Mesenchymal stem cell (in vitro differentiated cells and primary cell): ENCODE data around the gene TNNI2.

Experiments used
- DNase-seq: peaks from one replicate; pipeline ENCODE4 v3.0.0-alpha.2; 2013
- H2AFZ ChIP-seq: one replicate; pipeline ENCODE4 v1.6.1; 2013; ENCODE audit warnings: low read depth, mild to moderate bottlenecking, control low read depth, inconsistent platforms, low read length, moderate library complexity
- H2AK5ac ChIP-seq: 2 replicates; pipeline ENCODE4 v1.6.1; 2013; ENCODE audit warnings: low read length, moderate library complexity, mild to moderate bottlenecking, inconsistent platforms; ENCODE audit not compliant: severe bottlenecking
- H2BK120ac ChIP-seq: one replicate; pipeline ENCODE4 v1.6.1; 2013; ENCODE audit warnings: low read depth, mild to moderate bottlenecking, inconsistent platforms, low read length, moderate library complexity
- H2BK12ac ChIP-seq, 2 experiments: one replicate each; pipeline ENCODE4 v1.6.1; 2013; ENCODE audit warnings: inconsistent platforms in 2 of 2, low read length in 2 of 2, mild to moderate bottlenecking in 2 of 2, moderate library complexity in 2 of 2, control low read depth in 1 of 2
- H2BK15ac ChIP-seq: one replicate; pipeline ENCODE4 v1.6.1; 2013; ENCODE audit warnings: mild to moderate bottlenecking, low read depth, inconsistent platforms; ENCODE audit not compliant: poor library complexity, severe bottlenecking
- H2BK5ac ChIP-seq: 2 replicates; pipeline ENCODE4 v1.6.1; 2013; ENCODE audit warnings: low read depth, mild to moderate bottlenecking, low read length, control low read depth, inconsistent platforms; ENCODE audit not compliant: poor library complexity, severe bottlenecking
- H3K14ac ChIP-seq, 2 experiments: one replicate each; pipeline ENCODE4 v1.6.1; 2013; ENCODE audit warnings: inconsistent platforms in 2 of 2, low read length in 2 of 2, control low read depth in 1 of 2, mild to moderate bottlenecking in 1 of 2, moderate library complexity in 1 of 2
- H3K18ac ChIP-seq, 2 experiments: one replicate each; pipeline ENCODE4 v1.6.1; 2013; ENCODE audit warnings: inconsistent platforms in 2 of 2, low read length in 2 of 2, control low read depth in 1 of 2, low read depth in 1 of 2, mild to moderate bottlenecking in 1 of 2
- H3K23ac ChIP-seq, 2 experiments: one replicate each; pipeline ENCODE4 v1.6.1; 2013; ENCODE audit warnings: inconsistent platforms in 2 of 2, low read length in 2 of 2, mild to moderate bottlenecking in 2 of 2, moderate library complexity in 2 of 2, control low read depth in 1 of 2
- H3K27ac ChIP-seq: 2 replicates; pipeline ENCODE4 v1.5.1; 2013; ENCODE audit warnings: mild to moderate bottlenecking, moderate library complexity, low read length, control low read depth, inconsistent platforms; ENCODE audit not compliant: poor library complexity, severe bottlenecking
- H3K27me3 ChIP-seq, 2 experiments: 2 replicates each; pipeline versions ENCODE4 v1.6.1 to v1.7.0; 2013; ENCODE audit warnings: low read length in 2 of 2, mild to moderate bottlenecking in 2 of 2, moderate library complexity in 2 of 2, control low read depth in 1 of 2, inconsistent platforms in 1 of 2; ENCODE audit not compliant: control insufficient read depth in 1 of 2, insufficient read depth in 1 of 2
- H3K36me3 ChIP-seq, 2 experiments: 2 replicates each; pipeline versions ENCODE4 v1.6.1 to v1.7.0; 2013; ENCODE audit warnings: low read length in 2 of 2, control low read depth in 1 of 2, inconsistent platforms in 1 of 2, low read depth in 1 of 2, mild to moderate bottlenecking in 1 of 2; ENCODE audit not compliant: insufficient read depth in 2 of 2, control insufficient read depth in 1 of 2
- H3K4ac ChIP-seq, 2 experiments: one replicate each; pipeline ENCODE4 v1.6.1; 2013; ENCODE audit warnings: inconsistent platforms in 2 of 2, low read length in 2 of 2, mild to moderate bottlenecking in 2 of 2, moderate library complexity in 2 of 2, control low read depth in 1 of 2, low read depth in 1 of 2
- H3K4me1 ChIP-seq: 2 replicates; pipeline ENCODE4 v1.6.1; 2013; ENCODE audit warnings: low read depth, low read length, control low read depth; ENCODE audit not compliant: control insufficient read depth, insufficient read depth
- H3K4me2 ChIP-seq: 2 replicates; pipeline ENCODE4 v1.6.1; 2013; ENCODE audit warnings: low read length, mild to moderate bottlenecking, inconsistent platforms; ENCODE audit not compliant: poor library complexity, severe bottlenecking
- H3K4me3 ChIP-seq, 2 experiments: 2 replicates each; pipeline versions ENCODE4 v1.5.1 to v1.7.0; 2013; ENCODE audit warnings: low read length in 2 of 2, mild to moderate bottlenecking in 2 of 2, control low read depth in 1 of 2, low read depth in 1 of 2; ENCODE audit not compliant: insufficient read depth in 1 of 2
- H3K79me1 ChIP-seq: replicated peaks from 2 replicates; pipeline ENCODE4 v1.6.1; 2013; ENCODE audit warnings: mild to moderate bottlenecking, control low read depth, low read length, inconsistent platforms; ENCODE audit not compliant: poor library complexity, severe bottlenecking
- H3K9ac ChIP-seq: 2 replicates; pipeline ENCODE4 v1.7.0; 2013; ENCODE audit warnings: mild to moderate bottlenecking, low read length, moderate library complexity
- H3K9me3 ChIP-seq: 2 replicates; pipeline ENCODE4 v1.7.0; 2013; ENCODE audit warnings: mild to moderate bottlenecking, low read length; ENCODE audit not compliant: control insufficient read depth
- H4K8ac ChIP-seq: one replicate; pipeline ENCODE4 v1.6.1; 2013; ENCODE audit warnings: inconsistent platforms, mild to moderate bottlenecking, low read length, moderate library complexity
- H4K91ac ChIP-seq: one replicate; pipeline ENCODE4 v1.6.1; 2013; ENCODE audit warnings: mild to moderate bottlenecking, low read length, inconsistent platforms
- WGBS: methylation state at CpG from one replicate; pipeline ENCODE4 v1.1.7; 2013; ENCODE audit warnings: mixed read lengths; 5-methylcytosine and 5-hydroxymethylcytosine counted together

The TNNI2 gene

GRCh38 chr11:1862588-1863351, 24.0 kb downstream of the TNNI2 start:
- Histone ChIP-seq H3K4ac (peak overlapping the region; percentile 12 to 57), H2AK5ac (peak overlapping the region; percentile 29), H2AFZ (no peak overlapping the region), H4K91ac (peak overlapping the region; percentile 53), H3K14ac (no peak overlapping the region), H3K18ac (peak overlapping the region; percentile 67 to 73), H3K9me3 (no peaks in the 10 kb centered on the region), H2BK15ac (no peak overlapping the region), H3K4me3 (peak overlapping the region in 1 of 2 experiments; percentile 12), H3K79me1 (no peaks in the 10 kb centered on the region), H4K8ac (peak overlapping the region; percentile 91), H2BK120ac (peak overlapping the region; percentile 12), H3K4me2 (no peak overlapping the region), H3K23ac (no peak overlapping the region), H3K36me3 (no peaks in the 10 kb centered on the region), H3K4me1 (peaks cover 35% of the 10 kb centered on the region), H3K27me3 (peaks cover 0 to 7% of the 10 kb centered on the region in 2 experiments), H3K9ac (peak overlapping the region; percentile 34), H2BK12ac (peak overlapping the region; percentile 14 to 61), H3K27ac (peak overlapping the region; percentile 68), H2BK5ac (no peak overlapping the region)
- 64% methylated on average over 12 of the region's 14 CpGs for WGBS
- peak; percentile 67 for DNase-seq

- Histone ChIP-seq H2AFZ (no peak overlapping the region), H3K4me1 (peaks cover 40% of the 10 kb centered on the region), H2BK12ac (peak overlapping the region; percentile 60 to 84), H3K4me3 (peak overlapping the region in 1 of 2 experiments; percentile 46), H3K4me2 (peak overlapping the region; percentile 12), H3K23ac (no peak overlapping the region), H3K14ac (no peak overlapping the region), H3K36me3 (no peaks in the 10 kb centered on the region), H2BK5ac (peak overlapping the region; percentile 31), H3K18ac (peak overlapping the region; percentile 73 to 88), H4K91ac (peak overlapping the region; percentile 92), H3K9me3 (no peaks in the 10 kb centered on the region), H3K79me1 (no peaks in the 10 kb centered on the region), H3K4ac (peak overlapping the region; percentile 38 to 57), H2BK120ac (peak overlapping the region; percentile 90), H3K27ac (peak overlapping the region; percentile 68), H3K27me3 (peaks cover 0 to 15% of the 10 kb centered on the region in 2 experiments), H2BK15ac (peak overlapping the region; percentile 96), H2AK5ac (peak overlapping the region; percentile 14), H4K8ac (peak overlapping the region; percentile 91), H3K9ac (peak overlapping the region; percentile 81)
- peak; percentile 92 for DNase-seq
- WGBS = 25% methylated on average over 27 of the region's 27 CpGs
Observed at GRCh38 chr11:1863352-1864216, 24.8 kb downstream of the TNNI2 start.

DNA sequence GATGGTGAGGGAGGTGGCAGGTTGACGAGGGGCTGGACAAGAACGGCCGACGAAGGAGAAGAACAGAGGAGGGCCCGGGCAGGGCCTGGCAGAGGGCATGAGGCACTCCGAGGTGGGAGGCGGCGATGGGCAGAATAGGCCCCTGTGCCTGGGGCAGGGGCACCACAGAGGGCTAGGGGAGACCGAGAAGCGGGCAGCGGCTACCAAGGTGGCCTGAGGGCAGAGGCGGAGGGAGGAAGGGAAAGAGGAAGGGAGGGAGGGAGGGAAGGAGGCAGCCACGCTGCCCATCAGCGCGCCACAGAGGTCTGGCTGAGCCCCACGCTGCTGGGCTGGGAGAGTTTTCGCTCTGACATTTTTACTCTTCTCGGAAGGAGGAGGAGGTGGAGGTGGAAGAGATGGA, 25.4 kb downstream of the TNNI2 start:
- Histone ChIP-seq H3K9me3 (no peaks in the 10 kb centered on the region), H3K4me2 (no peak overlapping the region), H3K4ac (peak overlapping the region; percentile 5 to 49), H4K91ac (peak overlapping the region; percentile 83), H2BK12ac (peak overlapping the region; percentile 11 to 60), H2BK120ac (peak overlapping the region; percentile 90), H3K4me3 (peak overlapping the region in 1 of 2 experiments; percentile 46), H2BK15ac (peak overlapping the region; percentile 96), H2AK5ac (peak overlapping the region; percentile 33), H3K18ac (peak overlapping the region; percentile 37 to 88), H3K27me3 (peaks cover 0 to 22% of the 10 kb centered on the region in 2 experiments), H4K8ac (peak overlapping the region; percentile 50), H3K4me1 (peaks cover 42% of the 10 kb centered on the region), H3K9ac (peak overlapping the region; percentile 81), H3K14ac (peak overlapping the region in 1 of 2 experiments; percentile 72), H3K23ac (no peak overlapping the region), H2BK5ac (no peak overlapping the region), H2AFZ (no peak overlapping the region), H3K79me1 (no peaks in the 10 kb centered on the region), H3K36me3 (no peaks in the 10 kb centered on the region), H3K27ac (no peak overlapping the region)
- DNase-seq = no peak
- 84% methylated on average over 18 of the region's 18 CpGs for WGBS
